Ishikawa (cell line): ENCODE data around the gene PROM1.
A peak's percentile ranks its signal among the peaks of the same experiment; 100 is the strongest.

Source experiments
- CEBPB ChIP-seq: IDR thresholded peaks from 2 replicates; pipeline ENCODE4 v1.6.1; 2012
- CREB1 ChIP-seq: IDR thresholded peaks from 2 replicates; pipeline ENCODE4 v1.6.1; 2012; ENCODE audit warnings: low read depth
- EGR1 ChIP-seq: IDR thresholded peaks from 2 replicates; pipeline ENCODE4 v1.6.1; 2012
- EP300 ChIP-seq: IDR thresholded peaks from 2 replicates; pipeline ENCODE4 v1.6.1; 2012; ENCODE audit warnings: borderline replicate concordance
- FOXM1 ChIP-seq: IDR thresholded peaks from 2 replicates; pipeline ENCODE4 v1.6.1; 2012; ENCODE audit warnings: low read depth, borderline replicate concordance
- MAX ChIP-seq: IDR thresholded peaks from 2 replicates; pipeline ENCODE4 v1.6.1; 2012
- NFIC ChIP-seq: IDR thresholded peaks from 2 replicates; pipeline ENCODE4 v1.6.1; 2012
- RAD21 ChIP-seq: IDR thresholded peaks from 2 replicates; pipeline ENCODE4 v1.6.1; 2012; ENCODE audit warnings: low read depth
- REST ChIP-seq: IDR thresholded peaks from 2 replicates; pipeline ENCODE4 v1.6.1; 2012; ENCODE audit warnings: low read depth, mild to moderate bottlenecking
- TAF1 ChIP-seq: IDR thresholded peaks from 2 replicates; pipeline ENCODE4 v1.6.1; 2012; ENCODE audit warnings: low read depth, mild to moderate bottlenecking
- TCF12 ChIP-seq: IDR thresholded peaks from 2 replicates; pipeline ENCODE4 v1.6.1; 2012; ENCODE audit warnings: low read depth
- TEAD4 ChIP-seq: IDR thresholded peaks from 2 replicates; pipeline ENCODE4 v1.6.1; 2012
- USF1 ChIP-seq: IDR thresholded peaks from 2 replicates; pipeline ENCODE4 v1.6.1; 2012
- YY1 ChIP-seq: IDR thresholded peaks from 2 replicates; pipeline ENCODE4 v1.6.1; 2012; ENCODE audit warnings: low read depth
- ZBTB7A ChIP-seq: IDR thresholded peaks from 2 replicates; pipeline ENCODE4 v1.6.1; 2012; ENCODE audit warnings: low read depth

PROM1 gene

GRCh38 chr4:16032396-16032770 is 51.4 kb downstream of the PROM1 start:
- no peak for TF ChIP-seq EP300
- no peak for TF ChIP-seq CREB1
- no peak for TF ChIP-seq ZBTB7A
- no peak for TF ChIP-seq TEAD4
- no peak for TF ChIP-seq RAD21
- no peak for TF ChIP-seq USF1
- no peak for TF ChIP-seq REST
- TF ChIP-seq NFIC = no peak
- TF ChIP-seq MAX = no peak
- no peak for TF ChIP-seq EGR1
- no peak for TF ChIP-seq YY1

- TF ChIP-seq TAF1 (no peak), TEAD4 (no peak), MAX (no peak), FOXM1 (no peak), TCF12 (no peak), USF1 (no peak), CREB1 (no peak), ZBTB7A (no peak), REST (no peak), EP300 (no peak), NFIC (no peak), RAD21 (no peak), CEBPB (no peak), YY1 (no peak), EGR1 (no peak)
These were observed 52.1 kb downstream of the PROM1 start for GRCh38 chr4:16031546-16032395.

- TF ChIP-seq RAD21 (no peak), EGR1 (no peak), MAX (no peak), CEBPB (peak; percentile 92), YY1 (no peak), EP300 (0 out of 2 replicates have a peak, but pooled peaks have one; percentile 22), TEAD4 (0 out of 2 replicates have a peak, but pooled peaks have one; percentile 20), REST (no peak), TAF1 (no peak)
These were observed 53.9 kb downstream of the PROM1 start for GRCh38 chr4:16029886-16030285.

- TF ChIP-seq REST (no peak), FOXM1 (no peak), EP300 (no peak), ZBTB7A (no peak), TCF12 (0 out of 2 replicates have a peak, but pooled peaks have one; percentile 17), MAX (no peak), CREB1 (no peak), RAD21 (no peak), TEAD4 (peak; percentile 76), USF1 (no peak), CEBPB (no peak)
These were observed 54.6 kb downstream of the PROM1 start for GRCh38 chr4:16029262-16029661.
